Osteoblast (primary cell): ENCODE results near the gene RASD2. TPM values are rescaled to one million over a fixed set of nuclear protein-coding genes. Genes with fewer than 3 reads are reported as not detected.
A peak's percentile ranks its signal among the peaks of the same experiment; 100 is the strongest.

ENCODE experiments used
- DNase-seq: peaks from one replicate; pipeline ENCODE4 v3.0.0; 2011; ENCODE audit warnings: low spot score, mixed read lengths; ENCODE audit not compliant: insufficient read length; ENCODE audit errors: missing footprints
- H2AFZ ChIP-seq: 2 replicates; pipeline ENCODE4 v1.6.0; 2011; ENCODE audit warnings: mild to moderate bottlenecking, low read length
- H3K27ac ChIP-seq: 2 replicates; pipeline ENCODE4 v1.5.1; 2011; ENCODE audit warnings: mild to moderate bottlenecking, low read depth, low read length, moderate library complexity
- H3K27me3 ChIP-seq: 2 replicates; pipeline ENCODE4 v1.6.0; 2012; ENCODE audit warnings: mild to moderate bottlenecking, control low read depth, inconsistent platforms, low read length, moderate library complexity; ENCODE audit not compliant: insufficient read depth
- H3K36me3 ChIP-seq: 2 replicates; pipeline ENCODE4 v1.5.1; 2011; ENCODE audit warnings: mild to moderate bottlenecking, low read length, control low read depth, moderate library complexity; ENCODE audit not compliant: insufficient read depth
- H3K4me1 ChIP-seq: 2 replicates; pipeline ENCODE4 v1.5.1; 2011; ENCODE audit warnings: mild to moderate bottlenecking, low read length, control low read depth, moderate library complexity; ENCODE audit not compliant: insufficient read depth
- H3K4me2 ChIP-seq: 2 replicates; pipeline ENCODE4 v1.6.0; 2011; ENCODE audit warnings: mild to moderate bottlenecking, low read length; ENCODE audit not compliant: insufficient read depth
- H3K4me3 ChIP-seq: fragments of 200-600 bp; sonication (generic); 3 replicates; pipeline ENCODE4 v1.5.1; 2012; ENCODE audit warnings: mild to moderate bottlenecking, low read length, inconsistent platforms; ENCODE audit not compliant: insufficient read depth
- H3K79me2 ChIP-seq: 2 replicates; pipeline ENCODE4 v1.6.0; 2012; ENCODE audit warnings: mild to moderate bottlenecking, low read length, control low read depth, inconsistent platforms; ENCODE audit not compliant: insufficient read depth
- H3K9me3 ChIP-seq: 2 replicates; pipeline ENCODE4 v1.5.1; 2011; ENCODE audit warnings: low read depth, low read length, control low read depth
- H4K20me1 ChIP-seq: 2 replicates; pipeline ENCODE4 v1.6.0; 2012; ENCODE audit warnings: mild to moderate bottlenecking, low read length, control low read depth; ENCODE audit not compliant: insufficient read depth
- total RNA-seq: library from RNA; depleted of rRNA; stranded (reverse); fragments of >200 nt; gene quantifications from 2 replicates; pipeline ENCODE4 v1.2.3, GENCODE V29; 2012
- TF ChIP-seq, protein P1 (sequence below): IDR thresholded peaks from 2 replicates; pipeline ENCODE4 v1.5.1; 2011; ENCODE audit warnings: mild to moderate bottlenecking, low read depth, low read length, moderate library complexity; ENCODE audit errors: extremely low read depth

Gene RASD2
- total RNA-seq, 1 donor: under 0.01 TPM

GRCh38 chr22:35592418-35592967 lies 51.9 kb downstream of the RASD2 start:
- H3K9me3 ChIP-seq: no peaks in the 10 kb centered on the region
- TF ChIP-seq, protein P1, sequence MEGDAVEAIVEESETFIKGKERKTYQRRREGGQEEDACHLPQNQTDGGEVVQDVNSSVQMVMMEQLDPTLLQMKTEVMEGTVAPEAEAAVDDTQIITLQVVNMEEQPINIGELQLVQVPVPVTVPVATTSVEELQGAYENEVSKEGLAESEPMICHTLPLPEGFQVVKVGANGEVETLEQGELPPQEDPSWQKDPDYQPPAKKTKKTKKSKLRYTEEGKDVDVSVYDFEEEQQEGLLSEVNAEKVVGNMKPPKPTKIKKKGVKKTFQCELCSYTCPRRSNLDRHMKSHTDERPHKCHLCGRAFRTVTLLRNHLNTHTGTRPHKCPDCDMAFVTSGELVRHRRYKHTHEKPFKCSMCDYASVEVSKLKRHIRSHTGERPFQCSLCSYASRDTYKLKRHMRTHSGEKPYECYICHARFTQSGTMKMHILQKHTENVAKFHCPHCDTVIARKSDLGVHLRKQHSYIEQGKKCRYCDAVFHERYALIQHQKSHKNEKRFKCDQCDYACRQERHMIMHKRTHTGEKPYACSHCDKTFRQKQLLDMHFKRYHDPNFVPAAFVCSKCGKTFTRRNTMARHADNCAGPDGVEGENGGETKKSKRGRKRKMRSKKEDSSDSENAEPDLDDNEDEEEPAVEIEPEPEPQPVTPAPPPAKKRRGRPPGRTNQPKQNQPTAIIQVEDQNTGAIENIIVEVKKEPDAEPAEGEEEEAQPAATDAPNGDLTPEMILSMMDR: no peak
- no peak for DNase-seq
- no peaks in the 10 kb centered on the region for H3K27me3 ChIP-seq
- H3K4me3 ChIP-seq: no peak overlapping the region
- peaks cover 12% of the 10 kb centered on the region for H3K4me1 ChIP-seq
- no peaks in the 10 kb centered on the region for H4K20me1 ChIP-seq
- H3K4me2 ChIP-seq: no peak overlapping the region
- no peaks in the 10 kb centered on the region for H3K36me3 ChIP-seq
- H2AFZ ChIP-seq: peak overlapping the region; percentile 81
- H3K79me2 ChIP-seq: no peaks in the 10 kb centered on the region
- H3K27ac ChIP-seq: no peak overlapping the region

DNA sequence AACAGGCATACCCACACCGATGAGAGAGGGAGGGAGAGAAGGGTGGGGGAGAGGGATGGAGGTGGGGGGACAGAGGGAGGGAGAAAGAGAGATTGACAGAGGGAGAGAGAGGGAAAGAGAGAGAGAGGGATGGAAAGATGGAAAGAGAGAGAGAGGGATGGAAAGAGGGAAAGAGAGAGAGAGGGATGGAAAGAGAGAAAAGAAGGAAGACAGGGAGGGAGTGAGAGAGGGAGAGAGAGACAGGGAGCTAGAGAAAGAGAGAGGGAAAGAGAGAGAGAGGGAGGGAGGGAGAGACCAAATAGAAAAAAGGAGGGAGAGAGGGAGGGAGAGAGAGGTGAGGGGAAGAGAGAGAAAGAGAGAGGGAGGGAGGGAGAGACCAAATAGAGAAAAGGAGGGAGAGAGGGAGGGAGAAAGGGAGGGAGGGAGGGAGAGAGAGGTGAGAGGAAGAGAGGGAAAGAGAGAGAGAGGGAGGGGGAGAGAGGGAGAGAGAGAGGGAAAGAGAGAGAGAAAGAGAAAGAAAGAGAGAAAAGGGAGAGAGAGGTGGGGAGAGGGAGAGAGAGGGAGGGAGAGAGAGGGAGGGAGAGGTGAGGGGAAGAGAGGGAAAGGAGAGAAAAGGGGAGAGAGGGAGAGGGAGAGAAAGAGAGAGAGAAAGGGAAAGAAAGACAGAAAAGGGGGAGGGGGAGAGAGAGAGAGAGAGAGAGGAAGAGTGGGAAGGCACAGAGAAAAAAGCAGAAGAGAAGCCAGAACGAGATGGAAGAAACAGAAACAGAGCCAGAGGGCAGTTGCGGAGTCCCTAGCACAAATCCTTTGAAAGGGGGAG lies 52.6 kb downstream of the RASD2 start:
- H2AFZ ChIP-seq: no peak overlapping the region
- TF ChIP-seq, protein P1: no peak

DNA sequence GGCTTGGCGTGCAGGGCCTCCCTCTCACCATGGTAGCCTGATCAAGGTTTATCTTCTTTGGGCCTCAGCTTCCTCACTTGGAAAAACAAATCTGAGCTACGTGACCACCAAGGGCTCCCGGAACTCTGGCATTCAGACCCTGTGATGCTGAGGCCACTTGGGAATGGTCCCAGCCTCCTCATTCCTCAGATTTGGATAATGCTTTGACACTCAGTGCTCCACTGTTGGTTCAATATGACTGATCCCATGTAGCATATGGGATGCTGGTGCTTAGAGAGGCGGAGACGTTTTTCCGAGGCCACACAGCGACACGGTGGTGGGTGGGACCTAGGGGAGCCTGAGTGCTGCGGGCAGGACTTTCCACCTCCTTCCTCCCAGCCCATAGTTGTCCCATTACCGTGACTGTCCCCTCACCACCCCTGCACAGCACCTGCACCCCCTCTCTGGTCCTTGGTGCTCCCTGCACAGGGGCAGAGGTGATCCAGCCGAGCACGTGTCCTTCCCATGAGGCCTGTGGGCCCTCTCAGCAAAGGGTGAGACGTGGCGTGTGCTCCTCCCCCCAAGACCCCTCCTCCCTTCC lies 53.4 kb downstream of the RASD2 start:
- Histone ChIP-seq H2AFZ (no peak overlapping the region), H3K36me3 (no peaks in the 10 kb centered on the region)

More for the DNA sequence above, 52.6 kb downstream of the RASD2 start:
- no peak for DNase-seq
- Histone ChIP-seq H3K36me3 (no peaks in the 10 kb centered on the region), H3K27ac (no peak overlapping the region), H3K27me3 (no peaks in the 10 kb centered on the region), H3K4me2 (no peak overlapping the region), H4K20me1 (no peaks in the 10 kb centered on the region), H3K4me1 (peaks cover 12% of the 10 kb centered on the region), H3K79me2 (no peaks in the 10 kb centered on the region), H3K4me3 (no peak overlapping the region), H3K9me3 (no peaks in the 10 kb centered on the region)

More for the DNA sequence above, 53.4 kb downstream of the RASD2 start:
- TF ChIP-seq, protein P1: no peak
- Histone ChIP-seq H3K27me3 (no peaks in the 10 kb centered on the region), H4K20me1 (no peaks in the 10 kb centered on the region), H3K4me2 (no peak overlapping the region), H3K79me2 (no peaks in the 10 kb centered on the region), H3K9me3 (no peaks in the 10 kb centered on the region), H3K27ac (no peak overlapping the region), H3K4me1 (peaks cover 8% of the 10 kb centered on the region), H3K4me3 (no peak overlapping the region)
- DNase-seq: peak; percentile 78
